ENCODE measurements around the gene MEI1. TPM values are rescaled to one million over a fixed set of nuclear protein-coding genes. Genes with fewer than 3 reads are reported as not detected.

MEI1 gene
- total RNA-seq, 4 donors from 2014 or later: 0.70 to 1.9 TPM; not detected in 2

DNA sequence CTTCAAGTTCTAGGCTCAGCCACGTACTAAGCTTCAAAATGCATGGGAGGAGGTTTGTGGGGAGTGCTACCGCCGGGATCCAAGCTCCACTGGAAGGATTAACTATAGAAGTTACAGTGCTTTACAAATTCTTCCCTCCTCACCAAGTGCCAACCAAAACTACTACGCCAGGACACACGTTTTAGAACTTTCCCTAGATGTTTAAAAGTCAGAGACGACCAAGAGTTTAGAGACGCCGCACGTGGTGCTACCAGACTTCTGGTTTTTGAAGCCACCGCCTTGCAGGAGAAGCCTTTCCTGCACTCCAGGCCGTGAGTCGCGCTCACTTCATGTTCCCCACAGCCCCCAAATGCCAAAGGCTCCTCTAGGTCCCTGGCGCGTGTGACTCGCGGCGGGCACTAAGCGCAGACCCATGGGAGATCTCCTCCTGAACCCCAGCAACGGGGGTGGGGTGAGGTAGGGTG, 11.4 kb upstream of the MEI1 start:
- Histone ChIP-seq H3K4me3 (peak overlapping the region; percentile 86 to 90), H3K9me3 (no peaks in the 10 kb centered on the region), H3K27ac (peak overlapping the region; percentile 93 to 95), H3K36me3 (no peaks in the 10 kb centered on the region), H3K27me3 (no peaks in the 10 kb centered on the region), H3K4me1 (no peaks in the 10 kb centered on the region)
- TF ChIP-seq, protein P1, sequence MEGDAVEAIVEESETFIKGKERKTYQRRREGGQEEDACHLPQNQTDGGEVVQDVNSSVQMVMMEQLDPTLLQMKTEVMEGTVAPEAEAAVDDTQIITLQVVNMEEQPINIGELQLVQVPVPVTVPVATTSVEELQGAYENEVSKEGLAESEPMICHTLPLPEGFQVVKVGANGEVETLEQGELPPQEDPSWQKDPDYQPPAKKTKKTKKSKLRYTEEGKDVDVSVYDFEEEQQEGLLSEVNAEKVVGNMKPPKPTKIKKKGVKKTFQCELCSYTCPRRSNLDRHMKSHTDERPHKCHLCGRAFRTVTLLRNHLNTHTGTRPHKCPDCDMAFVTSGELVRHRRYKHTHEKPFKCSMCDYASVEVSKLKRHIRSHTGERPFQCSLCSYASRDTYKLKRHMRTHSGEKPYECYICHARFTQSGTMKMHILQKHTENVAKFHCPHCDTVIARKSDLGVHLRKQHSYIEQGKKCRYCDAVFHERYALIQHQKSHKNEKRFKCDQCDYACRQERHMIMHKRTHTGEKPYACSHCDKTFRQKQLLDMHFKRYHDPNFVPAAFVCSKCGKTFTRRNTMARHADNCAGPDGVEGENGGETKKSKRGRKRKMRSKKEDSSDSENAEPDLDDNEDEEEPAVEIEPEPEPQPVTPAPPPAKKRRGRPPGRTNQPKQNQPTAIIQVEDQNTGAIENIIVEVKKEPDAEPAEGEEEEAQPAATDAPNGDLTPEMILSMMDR (IDR thresholded peaks at IDR 0.05): no peak
- TF ChIP-seq POLR2A (IDR thresholded peaks at IDR 0.05): no peak
- no peak for DNase-seq
- intact Hi-C loops (cut with DNase I; ENCODE audit: low total_unique reads): no loop called here

DNA sequence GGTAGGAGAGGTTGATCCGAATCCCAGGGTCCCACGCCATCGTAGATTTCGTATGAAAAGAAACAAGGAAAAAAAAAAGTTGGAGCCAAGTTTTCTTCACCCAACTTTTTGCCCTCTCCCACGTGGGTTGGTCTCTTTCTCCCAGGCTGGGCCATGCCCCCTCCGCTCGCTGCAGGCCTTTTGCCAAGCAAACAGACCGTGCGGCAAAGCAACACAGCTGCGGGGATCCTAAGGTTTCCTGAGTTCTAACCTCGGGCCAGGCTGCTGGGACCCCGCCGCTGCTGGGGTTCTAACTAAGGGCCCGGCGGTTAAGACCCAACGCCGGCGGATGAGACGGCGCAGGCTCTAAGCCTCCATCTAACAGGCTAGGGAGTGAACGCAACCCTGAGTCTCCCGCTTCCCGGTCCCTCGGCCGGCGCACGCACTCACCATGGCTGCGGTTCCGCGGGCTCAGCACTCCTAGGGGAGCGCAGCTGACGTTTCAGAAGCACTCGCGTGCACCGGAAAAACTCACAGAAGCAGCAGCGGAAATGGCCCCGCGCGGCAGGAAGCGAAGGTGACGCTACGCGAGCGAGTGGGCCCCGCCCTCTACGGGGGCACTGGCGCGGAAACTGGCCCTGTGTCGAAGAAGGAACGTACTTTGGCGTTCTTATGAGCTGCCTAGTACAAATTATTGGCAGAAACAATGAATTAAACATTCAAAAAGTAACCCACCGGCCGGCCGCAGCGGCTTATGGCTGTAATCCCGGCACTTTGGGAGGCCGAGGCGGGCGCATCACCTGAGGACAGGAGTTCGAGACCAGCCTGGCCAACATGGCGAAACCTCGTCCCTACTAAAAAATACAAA, 10.7 kb upstream of the MEI1 start, which contains the start of gene SNU13:
TSS of gene SNU13 (minus strand) at position 503 of the 847 bp plus-strand sequence. CDS start at position 432, 71 bp downstream.
- peak; percentile 78 to 85 for TF ChIP-seq POLR2A (IDR thresholded peaks at IDR 0.05)
- TF ChIP-seq, protein P1 (IDR thresholded peaks at IDR 0.05): peak in 2 of 4 experiments; percentile 39 to 44
- H3K4me1 ChIP-seq: no peaks in the 10 kb centered on the region
- no peaks in the 10 kb centered on the region for H3K27me3 ChIP-seq
- H3K36me3 ChIP-seq: no peaks in the 10 kb centered on the region
- H3K9me3 ChIP-seq: no peaks in the 10 kb centered on the region
- intact Hi-C loops (cut with DNase I; ENCODE audit: low total_unique reads): no loop called here
- peak within 1 kb of the TSS; percentile 93 to 95 for H3K27ac ChIP-seq
- DNase-seq: peak; percentile 90 to 91
- peak within 1 kb of the TSS; percentile 86 to 90 for H3K4me3 ChIP-seq

DNA sequence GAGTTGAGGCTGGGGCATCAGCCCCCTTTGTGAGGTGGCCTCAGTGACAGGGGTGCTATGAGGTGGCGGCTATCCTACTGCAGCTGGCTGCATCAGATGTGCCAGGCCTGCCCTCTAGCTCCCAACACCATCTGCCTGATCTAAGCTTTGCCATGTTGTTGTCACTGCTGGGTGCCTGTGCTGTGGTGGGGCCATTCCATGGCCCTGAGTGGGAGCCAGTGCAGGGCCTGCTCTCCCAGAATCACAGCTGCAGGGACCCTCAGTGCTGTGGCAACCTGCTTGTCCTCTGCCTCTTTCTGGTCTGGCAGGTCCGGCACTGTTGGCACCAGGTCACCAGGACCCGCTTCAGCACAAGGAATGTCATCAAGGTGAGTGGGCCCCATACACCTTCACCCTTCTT, 8.8 kb upstream of the MEI1 start:
- intact Hi-C loops (cut with DNase I; ENCODE audit: low total_unique reads): no loop called here
- TF ChIP-seq POLR2A (IDR thresholded peaks at IDR 0.05): no peak
- TF ChIP-seq, protein P1 (IDR thresholded peaks at IDR 0.05): no peak
- no peak overlapping the region for H3K27ac ChIP-seq
- no peaks in the 10 kb centered on the region for H3K36me3 ChIP-seq
- H3K9me3 ChIP-seq: no peaks in the 10 kb centered on the region
- DNase-seq: no peak
- no peaks in the 10 kb centered on the region for H3K27me3 ChIP-seq
- no peak overlapping the region for H3K4me3 ChIP-seq
- H3K4me1 ChIP-seq: no peaks in the 10 kb centered on the region

DNA sequence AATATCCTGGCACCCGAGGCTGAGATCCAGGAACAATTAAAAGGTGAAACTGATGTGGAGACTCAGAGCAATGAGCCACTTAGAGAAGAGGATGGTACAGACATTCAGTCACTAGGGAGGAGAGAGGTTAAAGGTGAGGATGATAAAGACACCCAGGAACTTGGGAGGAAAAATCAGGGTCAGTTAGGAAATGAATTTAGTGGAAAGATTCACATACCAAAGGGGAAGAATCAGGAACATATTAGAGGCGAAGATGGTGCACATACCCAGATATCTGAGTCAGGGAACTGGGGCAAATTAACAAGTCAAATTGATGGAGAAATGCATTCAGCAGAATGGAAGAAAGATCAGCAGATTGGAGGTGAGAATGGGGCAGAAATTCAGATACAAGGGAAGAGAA, 4.1 kb upstream of the MEI1 start:
- intact Hi-C loops (cut with DNase I; ENCODE audit: low total_unique reads): loop anchor here (5.0 kb wide), 1 partner anchor 247 kb away; no protein-coding TSS in a partner anchor
- Histone ChIP-seq H3K4me1 (peaks cover 0 to 7% of the 10 kb centered on the region in 2 donors), H3K27ac (no peak overlapping the region), H3K27me3 (no peaks in the 10 kb centered on the region), H3K36me3 (no peaks in the 10 kb centered on the region), H3K9me3 (no peaks in the 10 kb centered on the region), H3K4me3 (no peak overlapping the region)
- TF ChIP-seq, protein P1 (IDR thresholded peaks at IDR 0.05): no peak
- no peak for TF ChIP-seq POLR2A (IDR thresholded peaks at IDR 0.05)
- no peak for DNase-seq

DNA sequence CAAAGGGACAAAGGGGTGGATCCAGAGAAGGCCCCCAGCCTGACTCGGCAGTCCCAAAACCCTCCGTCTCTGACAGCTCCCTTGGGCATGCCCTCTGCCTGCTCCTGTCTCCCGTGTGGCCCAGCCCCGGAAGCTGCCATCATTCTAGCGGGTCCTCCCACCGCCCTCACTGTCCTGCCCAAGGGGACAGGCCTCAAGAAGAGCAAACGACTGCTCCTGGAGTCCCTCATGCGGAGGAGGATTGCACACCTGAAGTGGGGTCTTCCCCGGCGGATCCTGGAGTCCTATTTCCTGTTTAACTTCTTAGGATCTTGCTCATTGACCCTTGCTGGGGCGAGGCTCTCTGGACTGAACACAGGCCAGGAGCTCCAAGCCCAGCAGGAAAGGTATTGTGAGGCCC, 2.6 kb upstream of the MEI1 start:
- intact Hi-C loops (cut with DNase I; ENCODE audit: low total_unique reads): loop anchor here (5.0 kb wide), 1 partner anchor 246 kb away; no protein-coding TSS in a partner anchor
- Histone ChIP-seq H3K27ac (no peak overlapping the region), H3K9me3 (no peaks in the 10 kb centered on the region), H3K4me1 (peaks cover 0 to 7% of the 10 kb centered on the region in 2 donors), H3K27me3 (no peaks in the 10 kb centered on the region), H3K4me3 (no peak overlapping the region), H3K36me3 (no peaks in the 10 kb centered on the region)
- TF ChIP-seq POLR2A (IDR thresholded peaks at IDR 0.05): no peak
- TF ChIP-seq, protein P1 (IDR thresholded peaks at IDR 0.05): no peak
- DNase-seq: no peak
